GM20000 (cell line): Measurements from ENCODE around the gene HS6ST3.

ENCODE experiments used
- DNase-seq: peaks from one replicate; pipeline ENCODE4 v3.0.0; 2012; ENCODE audit warnings: low spot score
- CTCF ChIP-seq: IDR thresholded peaks from 2 replicates; pipeline ENCODE4 v1.5.1; 2012; ENCODE audit warnings: mild to moderate bottlenecking, control low read depth; ENCODE audit errors: extremely low read depth, missing control alignments

Gene HS6ST3

DNA sequence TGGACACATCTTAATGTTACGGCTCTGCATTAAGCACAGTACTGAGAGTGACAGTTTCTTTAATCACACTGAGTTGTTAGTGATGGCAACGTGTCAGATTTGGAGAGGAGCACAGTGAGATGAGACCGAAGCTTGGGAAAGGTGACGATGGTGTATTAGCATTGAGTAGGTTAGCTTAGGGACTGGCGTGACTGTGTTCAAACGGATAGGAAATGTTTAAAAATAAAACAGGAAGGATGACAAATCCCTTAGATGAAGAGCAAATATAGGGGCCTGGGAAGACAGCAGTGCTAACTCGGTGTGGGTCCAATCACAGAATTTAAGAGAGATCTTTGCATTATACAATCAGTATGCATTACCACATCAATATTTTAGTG, 384.3 kb downstream of the HS6ST3 start:
- DNase-seq = no peak
- no peak for TF ChIP-seq CTCF

DNA sequence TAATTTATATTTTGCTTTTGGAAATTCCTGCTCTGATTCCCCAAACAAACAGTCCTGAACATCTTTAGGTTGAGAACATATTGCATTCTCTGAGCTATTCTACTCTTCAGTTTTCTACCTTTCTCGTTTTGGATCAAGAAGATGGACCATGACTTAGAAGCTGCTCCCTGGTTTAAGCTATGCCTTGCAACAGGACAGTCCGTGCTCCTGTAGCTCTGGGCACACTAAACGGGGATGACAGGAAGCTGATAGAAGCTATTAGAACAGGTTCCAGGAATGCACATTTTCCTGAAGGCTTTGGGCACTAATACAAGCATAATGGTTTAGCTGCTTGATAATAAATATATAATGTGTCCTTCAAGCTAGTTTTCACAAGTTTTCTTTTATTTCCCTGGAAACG, 385.2 kb downstream of the HS6ST3 start:
- no peak for TF ChIP-seq CTCF
- no peak for DNase-seq

GRCh38 chr13:96481482-96481881, 391.6 kb downstream of the HS6ST3 start:
- TF ChIP-seq CTCF = no peak
- no peak for DNase-seq

DNA sequence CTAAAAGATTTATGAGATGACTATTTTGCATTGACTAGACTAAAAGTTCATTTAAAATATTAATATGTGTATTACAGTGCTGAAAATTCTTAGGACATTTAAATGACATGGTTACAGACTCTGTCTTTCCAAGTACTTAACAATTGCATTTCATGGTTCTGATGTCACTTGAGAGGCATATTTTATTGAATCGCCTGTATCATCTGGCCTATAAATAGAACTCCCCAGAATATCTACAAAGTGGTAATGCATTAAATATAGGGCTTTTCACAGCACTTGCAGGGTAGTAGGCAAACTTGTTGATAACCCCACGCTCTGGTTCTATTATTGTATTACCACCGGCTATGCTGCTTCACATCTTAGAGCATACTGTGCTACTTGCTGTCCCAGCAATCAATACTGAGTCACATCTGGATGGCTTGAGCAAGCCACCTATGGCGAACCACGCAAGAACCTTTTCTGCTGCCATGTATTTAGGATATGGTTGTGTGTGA, 400.6 kb downstream of the HS6ST3 start:
- no peak for DNase-seq

GRCh38 chr13:96491103-96491502, 401.2 kb downstream of the HS6ST3 start:
- no peak for TF ChIP-seq CTCF
- DNase-seq = no peak

More for the DNA sequence above, 400.6 kb downstream of the HS6ST3 start:
- TF ChIP-seq CTCF = no peak

GRCh38 chr13:96492766-96493165, 402.9 kb downstream of the HS6ST3 start:
- no peak for DNase-seq

DNA sequence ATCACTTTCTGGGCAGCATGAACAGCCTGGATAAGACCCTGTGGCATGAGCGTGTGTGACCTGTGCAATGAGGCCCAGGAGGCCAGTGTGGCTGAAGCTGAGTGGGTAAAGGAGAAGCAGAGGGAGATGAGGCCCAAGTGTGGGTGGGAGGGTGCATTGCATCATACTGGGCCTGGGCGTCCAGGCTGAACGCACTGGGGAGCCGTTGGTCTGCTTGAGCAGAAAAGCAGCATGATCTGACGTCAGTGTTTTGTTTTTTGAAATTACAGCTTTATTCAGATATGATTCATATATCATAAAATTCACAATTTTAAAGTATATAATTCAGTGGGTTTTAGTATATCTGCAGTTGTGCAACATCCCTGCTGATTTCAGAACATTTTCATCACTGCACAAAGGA, 409.7 kb downstream of the HS6ST3 start:
- DNase-seq = no peak
- TF ChIP-seq CTCF = no peak

More at GRCh38 chr13:96492766-96493165, 402.9 kb downstream of the HS6ST3 start:
- TF ChIP-seq CTCF = no peak
